GM18505 (cell line): ENCODE measurements around the gene CHMP1B.
"Not testable (repeated sequence)": the region's sequence is repeated elsewhere in the genome, so short reads cannot be mapped to it uniquely, and the experiment has no call there.

Experiments used
- ATAC-seq: cut with Tn5 transposase; IDR thresholded peaks from one replicate; pipeline ENCODE4 v1.9.1; 2021; ENCODE audit not compliant: unreplicated experiment
- POLR2A ChIP-seq: IDR thresholded peaks from 4 replicates; pipeline ENCODE4 v1.6.1; 2011; ENCODE audit warnings: borderline replicate concordance; ENCODE audit not compliant: insufficient read depth, insufficient read length; ENCODE audit errors: extremely low read depth

The CHMP1B gene

GRCh38 chr18:11885278-11885947 lies 34.2 kb downstream of the CHMP1B start:
- ATAC-seq: no peak
- no peak for TF ChIP-seq POLR2A

GRCh38 chr18:11886577-11887110 lies 35.4 kb downstream of the CHMP1B start:
- ATAC-seq: no peak
- no peak for TF ChIP-seq POLR2A

- ATAC-seq: no peak
Observed at GRCh38 chr18:11887328-11888128, 36.3 kb downstream of the CHMP1B start.

GRCh38 chr18:11888726-11889125 lies 37.5 kb downstream of the CHMP1B start:
- no peak for ATAC-seq
- no peak for TF ChIP-seq POLR2A

More at GRCh38 chr18:11887328-11888128, 36.3 kb downstream of the CHMP1B start:
- TF ChIP-seq POLR2A: no peak

- no peak for TF ChIP-seq POLR2A
- ATAC-seq: no peak
Observed at GRCh38 chr18:11889284-11889683, 38.1 kb downstream of the CHMP1B start.

GRCh38 chr18:11891737-11892136 lies 40.5 kb downstream of the CHMP1B start:
- no peak for ATAC-seq
- no peak for TF ChIP-seq POLR2A

GRCh38 chr18:11892438-11892837 lies 41.2 kb downstream of the CHMP1B start:
- ATAC-seq: not testable (repeated sequence)

GRCh38 chr18:11897781-11898180 lies 46.6 kb downstream of the CHMP1B start:
- TF ChIP-seq POLR2A: no peak
- ATAC-seq: no peak

GRCh38 chr18:11899063-11899462 lies 47.9 kb downstream of the CHMP1B start:
- no peak for ATAC-seq
- no peak for TF ChIP-seq POLR2A

GRCh38 chr18:11901826-11902438 lies 50.7 kb downstream of the CHMP1B start:
- ATAC-seq: no peak
- TF ChIP-seq POLR2A: no peak

GRCh38 chr18:11902522-11903292 lies 51.5 kb downstream of the CHMP1B start:
- no peak for ATAC-seq
- no peak for TF ChIP-seq POLR2A
